ENCODE results near the gene DCAF8L2.

The DCAF8L2 gene

GRCh38 chrX:27626066-27626465 is 35.9 kb downstream of the DCAF8L2 start:
- Histone ChIP-seq H3K4ac (ENCODE audit: low read depth, low read length) (no peak overlapping the region), H3K79me1 (ENCODE audit: low read length) (no peaks in the 10 kb centered on the region), H3K56ac (ENCODE audit: low read length) (no peak overlapping the region), H3K36me3 (ENCODE audit: control insufficient read depth, insufficient read depth, low read length) (no peaks in the 10 kb centered on the region), H3K4me3 (ENCODE audit: low read length) (no peak overlapping the region), H2BK5ac (ENCODE audit: low read length) (no peak overlapping the region), H3K9ac (ENCODE audit: low read length) (no peak overlapping the region), H3K4me1 (ENCODE audit: control insufficient read depth, low read depth, low read length) (no peaks in the 10 kb centered on the region), H3K27ac (ENCODE audit: low read depth, low read length) (no peak overlapping the region), H2BK120ac (ENCODE audit: low read depth, low read length) (no peak overlapping the region), H2BK15ac (replicated peaks; ENCODE audit: low read depth) (no peak overlapping the region), H4K5ac (ENCODE audit: low read length) (no peak overlapping the region), H3K18ac (ENCODE audit: low read length) (no peak overlapping the region), H4K8ac (ENCODE audit: low read depth, low read length) (no peak overlapping the region), H3K27me3 (ENCODE audit: insufficient read depth, low read length, poor library complexity) (no peaks in the 10 kb centered on the region), H3K79me2 (ENCODE audit: control insufficient read depth, insufficient read depth, low read length) (no peaks in the 10 kb centered on the region), H3K23ac (ENCODE audit: low read length) (no peak overlapping the region), H3K4me2 (ENCODE audit: low read length) (no peak overlapping the region), H2AK5ac (ENCODE audit: low read length) (no peak overlapping the region)
- no CpG with 5 or more reads among the region's 3 CpGs for WGBS (ENCODE audit: extremely low coverage, insufficient coverage, low lambda C conversion rate)
- DNase-seq = no peak

DNA sequence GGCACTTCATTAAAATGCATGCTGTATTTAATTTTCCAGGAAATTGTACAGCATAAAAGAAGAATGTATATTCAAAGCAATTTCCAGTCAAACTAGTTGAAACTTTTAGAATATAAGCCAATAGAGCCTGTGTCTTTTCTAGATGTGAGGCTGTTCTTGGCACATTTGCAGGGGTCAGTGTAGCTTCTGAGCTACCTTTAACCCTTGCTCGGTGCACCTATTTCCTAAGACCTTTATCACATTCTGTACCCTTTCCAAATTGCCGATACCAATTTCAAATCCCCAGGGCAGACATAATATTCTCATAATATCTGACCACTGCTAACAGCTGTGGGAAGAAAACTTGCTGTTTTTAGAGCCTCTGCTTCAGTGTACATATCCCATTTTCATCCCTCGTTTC is 43.2 kb downstream of the DCAF8L2 start:
- no peaks in the 10 kb centered on the region for H3K79me2 ChIP-seq (ENCODE audit: control insufficient read depth, insufficient read depth, low read length)
- H3K18ac ChIP-seq (ENCODE audit: low read length) = no peak overlapping the region
- H4K5ac ChIP-seq (ENCODE audit: low read length) = no peak overlapping the region
- H3K4ac ChIP-seq (ENCODE audit: low read depth, low read length) = no peak overlapping the region
- no peaks in the 10 kb centered on the region for H3K79me1 ChIP-seq (ENCODE audit: low read length)
- H3K23ac ChIP-seq (ENCODE audit: low read length) = no peak overlapping the region
- H2BK15ac ChIP-seq (replicated peaks; ENCODE audit: low read depth) = no peak overlapping the region
- H2BK5ac ChIP-seq (ENCODE audit: low read length) = no peak overlapping the region
- no peak overlapping the region for H2BK120ac ChIP-seq (ENCODE audit: low read depth, low read length)
- no peak overlapping the region for H3K9ac ChIP-seq (ENCODE audit: low read length)
- no peak for DNase-seq
- no peak overlapping the region for H3K4me3 ChIP-seq (ENCODE audit: low read length)
- no peaks in the 10 kb centered on the region for H3K27me3 ChIP-seq (ENCODE audit: insufficient read depth, low read length, poor library complexity)
- H2AK5ac ChIP-seq (ENCODE audit: low read length) = no peak overlapping the region
- H3K4me1 ChIP-seq (ENCODE audit: control insufficient read depth, low read depth, low read length) = no peaks in the 10 kb centered on the region
- no CpG with 5 or more reads among the region's 3 CpGs for WGBS (ENCODE audit: extremely low coverage, insufficient coverage, low lambda C conversion rate)
- no peaks in the 10 kb centered on the region for H3K36me3 ChIP-seq (ENCODE audit: control insufficient read depth, insufficient read depth, low read length)
- H3K27ac ChIP-seq (ENCODE audit: low read depth, low read length) = no peak overlapping the region
- no peak overlapping the region for H3K4me2 ChIP-seq (ENCODE audit: low read length)
- no peak overlapping the region for H4K8ac ChIP-seq (ENCODE audit: low read depth, low read length)
- no peak overlapping the region for H3K56ac ChIP-seq (ENCODE audit: low read length)

DNA sequence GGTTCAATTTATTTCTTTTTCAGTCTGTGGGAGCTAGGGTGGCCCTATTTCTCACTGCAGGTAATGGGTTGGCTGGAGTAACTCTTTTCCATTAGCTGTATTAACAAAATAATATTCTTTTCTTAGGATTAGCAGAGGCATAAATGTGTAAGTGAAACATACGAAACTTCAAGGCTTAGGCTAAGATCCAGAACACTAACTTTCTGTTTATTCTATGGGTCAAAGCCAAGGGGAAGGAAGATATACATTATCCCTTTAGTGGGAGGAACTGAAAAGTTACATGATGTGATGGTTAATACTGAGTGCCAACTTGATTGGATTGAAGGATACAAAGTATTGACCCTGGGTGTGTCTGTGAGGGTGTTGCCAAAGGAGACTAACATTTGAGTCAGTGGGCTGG is 66.4 kb downstream of the DCAF8L2 start:
- Histone ChIP-seq H3K27ac (ENCODE audit: low read depth, low read length) (no peak overlapping the region), H2BK15ac (replicated peaks; ENCODE audit: low read depth) (no peak overlapping the region), H3K56ac (ENCODE audit: low read length) (no peak overlapping the region), H3K79me1 (ENCODE audit: low read length) (no peaks in the 10 kb centered on the region), H3K36me3 (ENCODE audit: control insufficient read depth, insufficient read depth, low read length) (no peaks in the 10 kb centered on the region), H3K4ac (ENCODE audit: low read depth, low read length) (no peak overlapping the region), H3K23ac (ENCODE audit: low read length) (no peak overlapping the region), H3K79me2 (ENCODE audit: control insufficient read depth, insufficient read depth, low read length) (no peaks in the 10 kb centered on the region), H3K4me1 (ENCODE audit: control insufficient read depth, low read depth, low read length) (no peaks in the 10 kb centered on the region), H3K4me3 (ENCODE audit: low read length) (no peak overlapping the region), H2BK120ac (ENCODE audit: low read depth, low read length) (no peak overlapping the region), H3K4me2 (ENCODE audit: low read length) (no peak overlapping the region), H2BK5ac (ENCODE audit: low read length) (no peak overlapping the region), H3K27me3 (ENCODE audit: insufficient read depth, low read length, poor library complexity) (no peaks in the 10 kb centered on the region), H4K8ac (ENCODE audit: low read depth, low read length) (no peak overlapping the region), H4K5ac (ENCODE audit: low read length) (no peak overlapping the region), H2AK5ac (ENCODE audit: low read length) (no peak overlapping the region), H3K9ac (ENCODE audit: low read length) (no peak overlapping the region), H3K18ac (ENCODE audit: low read length) (no peak overlapping the region)
- no peak for DNase-seq
- no CpG with 5 or more reads among the region's 1 CpG for WGBS (ENCODE audit: extremely low coverage, insufficient coverage, low lambda C conversion rate)

GRCh38 chrX:27660878-27661277 is 70.7 kb downstream of the DCAF8L2 start:
- no peak overlapping the region for H3K4me2 ChIP-seq (ENCODE audit: low read length)
- no peak overlapping the region for H3K4me3 ChIP-seq (ENCODE audit: low read length)
- peak; percentile 20 for DNase-seq
- H3K79me1 ChIP-seq (ENCODE audit: low read length) = no peaks in the 10 kb centered on the region
- H3K56ac ChIP-seq (ENCODE audit: low read length) = no peak overlapping the region
- no peak overlapping the region for H2BK120ac ChIP-seq (ENCODE audit: low read depth, low read length)
- no peak overlapping the region for H3K4ac ChIP-seq (ENCODE audit: low read depth, low read length)
- no peak overlapping the region for H2AK5ac ChIP-seq (ENCODE audit: low read length)
- no peaks in the 10 kb centered on the region for H3K27me3 ChIP-seq (ENCODE audit: insufficient read depth, low read length, poor library complexity)
- no peak overlapping the region for H4K8ac ChIP-seq (ENCODE audit: low read depth, low read length)
- H3K18ac ChIP-seq (ENCODE audit: low read length) = no peak overlapping the region
- H2BK15ac ChIP-seq (replicated peaks; ENCODE audit: low read depth) = no peak overlapping the region
- H2BK5ac ChIP-seq (ENCODE audit: low read length) = no peak overlapping the region
- H3K4me1 ChIP-seq (ENCODE audit: control insufficient read depth, low read depth, low read length) = no peaks in the 10 kb centered on the region
- H3K27ac ChIP-seq (ENCODE audit: low read depth, low read length) = no peak overlapping the region
- H3K23ac ChIP-seq (ENCODE audit: low read length) = no peak overlapping the region
- no peak overlapping the region for H3K9ac ChIP-seq (ENCODE audit: low read length)
- no peaks in the 10 kb centered on the region for H3K36me3 ChIP-seq (ENCODE audit: control insufficient read depth, insufficient read depth, low read length)
- H3K79me2 ChIP-seq (ENCODE audit: control insufficient read depth, insufficient read depth, low read length) = no peaks in the 10 kb centered on the region
- no peak overlapping the region for H4K5ac ChIP-seq (ENCODE audit: low read length)

DNA sequence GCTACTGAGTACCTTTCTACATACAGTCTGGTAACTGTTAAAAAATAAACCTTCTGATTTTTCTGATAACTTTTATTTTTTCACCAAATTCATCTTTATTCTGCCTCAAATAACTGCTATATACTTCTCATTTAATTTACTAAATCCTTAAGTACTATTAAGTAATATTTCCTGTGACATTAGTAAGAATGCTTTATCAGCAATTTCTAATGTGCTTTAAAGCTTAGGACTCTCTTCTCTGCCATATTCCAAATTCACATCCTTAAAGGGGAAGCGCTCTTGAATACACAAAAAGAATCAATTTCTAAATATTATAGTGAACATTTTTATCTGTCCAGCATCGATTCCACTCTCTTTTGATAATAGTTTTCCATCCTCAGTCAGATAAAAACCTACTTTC is 81.1 kb downstream of the DCAF8L2 start:
- no peaks in the 10 kb centered on the region for H3K79me2 ChIP-seq (ENCODE audit: control insufficient read depth, insufficient read depth, low read length)
- no peaks in the 10 kb centered on the region for H3K27me3 ChIP-seq (ENCODE audit: insufficient read depth, low read length, poor library complexity)
- no peak overlapping the region for H2BK120ac ChIP-seq (ENCODE audit: low read depth, low read length)
- H4K5ac ChIP-seq (ENCODE audit: low read length) = no peak overlapping the region
- H2BK15ac ChIP-seq (replicated peaks; ENCODE audit: low read depth) = no peak overlapping the region
- no CpG with 5 or more reads among the region's 2 CpGs for WGBS (ENCODE audit: extremely low coverage, insufficient coverage, low lambda C conversion rate)
- H4K8ac ChIP-seq (ENCODE audit: low read depth, low read length) = no peak overlapping the region
- no peak overlapping the region for H3K56ac ChIP-seq (ENCODE audit: low read length)
- H3K4me1 ChIP-seq (ENCODE audit: control insufficient read depth, low read depth, low read length) = no peaks in the 10 kb centered on the region
- no peak overlapping the region for H2AK5ac ChIP-seq (ENCODE audit: low read length)
- no peaks in the 10 kb centered on the region for H3K79me1 ChIP-seq (ENCODE audit: low read length)
- no peak overlapping the region for H3K23ac ChIP-seq (ENCODE audit: low read length)
- H2BK5ac ChIP-seq (ENCODE audit: low read length) = no peak overlapping the region
- no peak overlapping the region for H3K4me3 ChIP-seq (ENCODE audit: low read length)
- H3K4me2 ChIP-seq (ENCODE audit: low read length) = no peak overlapping the region
- DNase-seq = no peak
- no peak overlapping the region for H3K9ac ChIP-seq (ENCODE audit: low read length)
- H3K36me3 ChIP-seq (ENCODE audit: control insufficient read depth, insufficient read depth, low read length) = no peaks in the 10 kb centered on the region
- H3K27ac ChIP-seq (ENCODE audit: low read depth, low read length) = no peak overlapping the region
- no peak overlapping the region for H3K18ac ChIP-seq (ENCODE audit: low read length)
- H3K4ac ChIP-seq (ENCODE audit: low read depth, low read length) = no peak overlapping the region

DNA sequence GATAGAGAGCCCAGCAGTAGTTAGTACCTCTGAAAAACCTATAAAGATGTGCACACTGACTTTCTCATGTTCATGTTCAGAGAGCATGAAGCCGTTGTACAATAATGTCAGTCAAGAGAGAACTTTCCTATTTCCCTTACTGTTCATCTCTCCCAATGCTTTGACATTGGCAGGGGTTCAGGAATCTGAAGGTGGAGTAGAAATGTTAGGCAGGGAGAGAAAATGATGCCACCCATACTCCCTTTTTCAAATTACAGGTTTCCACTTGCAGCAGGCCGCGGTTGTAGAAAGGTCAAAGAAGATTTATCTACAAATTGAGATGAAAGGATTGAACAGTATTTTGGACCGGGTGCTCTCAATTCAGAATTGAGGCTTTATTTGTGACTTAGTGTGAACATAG is 84.3 kb downstream of the DCAF8L2 start:
- H3K79me2 ChIP-seq (ENCODE audit: control insufficient read depth, insufficient read depth, low read length) = no peaks in the 10 kb centered on the region
- no peak overlapping the region for H3K4me3 ChIP-seq (ENCODE audit: low read length)
- H4K5ac ChIP-seq (ENCODE audit: low read length) = no peak overlapping the region
- no peaks in the 10 kb centered on the region for H3K4me1 ChIP-seq (ENCODE audit: control insufficient read depth, low read depth, low read length)
- H4K8ac ChIP-seq (ENCODE audit: low read depth, low read length) = no peak overlapping the region
- no peaks in the 10 kb centered on the region for H3K27me3 ChIP-seq (ENCODE audit: insufficient read depth, low read length, poor library complexity)
- H3K23ac ChIP-seq (ENCODE audit: low read length) = no peak overlapping the region
- no peak overlapping the region for H2BK120ac ChIP-seq (ENCODE audit: low read depth, low read length)
- no peak overlapping the region for H3K4me2 ChIP-seq (ENCODE audit: low read length)
- no peak overlapping the region for H3K18ac ChIP-seq (ENCODE audit: low read length)
- no peak overlapping the region for H3K9ac ChIP-seq (ENCODE audit: low read length)
- no peak overlapping the region for H3K56ac ChIP-seq (ENCODE audit: low read length)
- H3K4ac ChIP-seq (ENCODE audit: low read depth, low read length) = no peak overlapping the region
- H2BK15ac ChIP-seq (replicated peaks; ENCODE audit: low read depth) = no peak overlapping the region
- H2AK5ac ChIP-seq (ENCODE audit: low read length) = no peak overlapping the region
- H3K27ac ChIP-seq (ENCODE audit: low read depth, low read length) = no peak overlapping the region
- H3K79me1 ChIP-seq (ENCODE audit: low read length) = no peaks in the 10 kb centered on the region
- H2BK5ac ChIP-seq (ENCODE audit: low read length) = no peak overlapping the region
- H3K36me3 ChIP-seq (ENCODE audit: control insufficient read depth, insufficient read depth, low read length) = no peaks in the 10 kb centered on the region
- WGBS (ENCODE audit: extremely low coverage, insufficient coverage, low lambda C conversion rate) = no CpG with 5 or more reads among the region's 4 CpGs
- DNase-seq = no peak

Data from mesendoderm (in vitro differentiated cells).